ENCODE measurements around the gene STRIP2. TPM values are rescaled to one million over a fixed set of nuclear protein-coding genes. Genes with fewer than 3 reads are reported as not detected.
A peak's percentile ranks its signal among the peaks of the same experiment; 100 is the strongest.
"Not testable (repeated sequence)": the region's sequence is repeated elsewhere in the genome, so short reads cannot be mapped to it uniquely, and the experiment has no call there.

Gene STRIP2
- total RNA-seq, 1 donor from 2014 or later = 6.9 TPM

DNA sequence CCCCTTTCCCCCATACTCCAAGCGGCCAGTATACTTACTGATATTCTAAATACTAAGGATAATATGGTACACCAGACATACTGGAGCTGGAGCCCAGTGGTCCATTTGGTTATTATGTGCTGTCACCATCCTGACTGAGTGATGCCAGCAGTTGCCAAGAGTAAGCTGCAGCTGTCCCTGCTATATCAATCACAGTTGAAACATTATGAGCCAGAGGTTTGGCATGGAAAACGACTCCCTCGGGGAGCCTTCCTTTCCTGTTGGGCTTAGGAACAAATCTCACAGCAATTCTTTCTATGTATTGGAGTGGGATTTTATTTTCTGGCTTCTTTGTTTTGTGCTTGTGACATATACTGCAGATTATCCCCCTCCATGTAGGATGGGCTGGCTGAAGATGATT, 32.6 kb downstream of the STRIP2 start:
- no peak for DNase-seq (ENCODE audit: low read depth)
- TF ChIP-seq, protein P1, sequence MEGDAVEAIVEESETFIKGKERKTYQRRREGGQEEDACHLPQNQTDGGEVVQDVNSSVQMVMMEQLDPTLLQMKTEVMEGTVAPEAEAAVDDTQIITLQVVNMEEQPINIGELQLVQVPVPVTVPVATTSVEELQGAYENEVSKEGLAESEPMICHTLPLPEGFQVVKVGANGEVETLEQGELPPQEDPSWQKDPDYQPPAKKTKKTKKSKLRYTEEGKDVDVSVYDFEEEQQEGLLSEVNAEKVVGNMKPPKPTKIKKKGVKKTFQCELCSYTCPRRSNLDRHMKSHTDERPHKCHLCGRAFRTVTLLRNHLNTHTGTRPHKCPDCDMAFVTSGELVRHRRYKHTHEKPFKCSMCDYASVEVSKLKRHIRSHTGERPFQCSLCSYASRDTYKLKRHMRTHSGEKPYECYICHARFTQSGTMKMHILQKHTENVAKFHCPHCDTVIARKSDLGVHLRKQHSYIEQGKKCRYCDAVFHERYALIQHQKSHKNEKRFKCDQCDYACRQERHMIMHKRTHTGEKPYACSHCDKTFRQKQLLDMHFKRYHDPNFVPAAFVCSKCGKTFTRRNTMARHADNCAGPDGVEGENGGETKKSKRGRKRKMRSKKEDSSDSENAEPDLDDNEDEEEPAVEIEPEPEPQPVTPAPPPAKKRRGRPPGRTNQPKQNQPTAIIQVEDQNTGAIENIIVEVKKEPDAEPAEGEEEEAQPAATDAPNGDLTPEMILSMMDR (conservative IDR thresholded peaks at IDR 0.05; ENCODE audit: low read depth, low read length) = no peak
- H3K4me3 ChIP-seq (ENCODE audit: low read depth, low read length) = no peak overlapping the region

DNA sequence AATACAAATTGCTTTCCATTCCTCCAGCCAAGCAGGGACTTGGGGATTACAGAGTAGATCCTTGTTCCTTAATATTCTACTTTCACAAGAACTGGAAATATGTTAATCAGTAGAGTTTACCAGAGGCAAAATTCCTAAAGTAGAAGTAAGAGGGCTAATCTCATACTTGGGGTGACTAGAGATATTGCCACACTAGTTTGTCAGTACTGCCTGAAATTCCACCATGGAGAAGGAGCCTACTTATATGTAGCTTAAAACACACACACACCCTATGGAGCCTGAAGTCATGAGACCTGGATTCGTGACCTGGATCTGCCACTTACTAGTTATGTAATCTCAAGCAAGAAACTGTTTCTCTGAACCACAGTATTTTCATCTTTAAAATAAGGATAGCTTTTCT, 33.9 kb downstream of the STRIP2 start:
- peak; percentile 35 for DNase-seq (ENCODE audit: low read depth)
- TF ChIP-seq, protein P1 (conservative IDR thresholded peaks at IDR 0.05; ENCODE audit: low read depth, low read length) = no peak

DNA sequence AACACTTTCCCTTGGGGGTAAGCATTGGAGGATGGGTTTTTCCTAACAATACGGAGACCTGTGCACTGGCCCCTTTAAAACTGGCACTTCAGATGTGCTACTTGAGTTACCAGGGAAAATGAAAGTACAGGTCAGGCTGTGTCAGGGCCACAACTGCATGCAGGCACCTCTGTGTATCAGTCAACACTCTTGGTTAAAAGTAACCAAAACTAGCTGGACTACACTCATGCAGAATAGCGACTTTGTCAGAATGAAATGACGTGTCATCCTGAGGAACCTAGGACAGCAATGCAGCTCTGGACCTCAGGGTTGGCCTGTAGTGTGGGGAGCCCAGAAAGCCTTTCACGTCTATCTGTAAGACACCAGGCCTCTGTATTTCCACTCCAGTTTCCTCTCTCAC, 34.3 kb downstream of the STRIP2 start:
- H3K4me3 ChIP-seq (ENCODE audit: low read depth, low read length) = no peak overlapping the region
- TF ChIP-seq, protein P1 (conservative IDR thresholded peaks at IDR 0.05; ENCODE audit: low read depth, low read length) = no peak
- DNase-seq (ENCODE audit: low read depth) = no peak

More for the DNA sequence above, 33.9 kb downstream of the STRIP2 start:
- no peak overlapping the region for H3K4me3 ChIP-seq (ENCODE audit: low read depth, low read length)

DNA sequence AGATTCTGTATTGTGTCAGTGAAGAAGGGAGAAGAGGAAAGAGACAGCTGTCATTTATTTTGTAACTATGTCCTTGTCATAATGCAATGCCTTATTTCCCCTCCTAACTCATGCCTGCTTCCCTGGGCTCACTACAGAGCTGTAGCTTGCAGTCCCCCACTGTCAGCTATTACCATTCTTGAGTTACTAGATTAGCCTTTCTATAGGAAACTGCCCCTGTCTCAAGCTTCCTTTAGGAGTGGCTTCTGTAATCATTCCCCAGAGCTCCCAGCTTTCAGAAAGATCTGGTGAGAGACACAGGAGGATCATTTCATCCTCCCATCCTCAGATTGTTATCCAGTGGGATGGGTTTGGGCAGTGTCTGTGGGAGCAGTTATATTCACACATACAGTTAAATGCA, 35.7 kb downstream of the STRIP2 start:
- TF ChIP-seq, protein P1 (conservative IDR thresholded peaks at IDR 0.05; ENCODE audit: low read depth, low read length) = no peak
- no peak for DNase-seq (ENCODE audit: low read depth)
- no peak overlapping the region for H3K4me3 ChIP-seq (ENCODE audit: low read depth, low read length)

DNA sequence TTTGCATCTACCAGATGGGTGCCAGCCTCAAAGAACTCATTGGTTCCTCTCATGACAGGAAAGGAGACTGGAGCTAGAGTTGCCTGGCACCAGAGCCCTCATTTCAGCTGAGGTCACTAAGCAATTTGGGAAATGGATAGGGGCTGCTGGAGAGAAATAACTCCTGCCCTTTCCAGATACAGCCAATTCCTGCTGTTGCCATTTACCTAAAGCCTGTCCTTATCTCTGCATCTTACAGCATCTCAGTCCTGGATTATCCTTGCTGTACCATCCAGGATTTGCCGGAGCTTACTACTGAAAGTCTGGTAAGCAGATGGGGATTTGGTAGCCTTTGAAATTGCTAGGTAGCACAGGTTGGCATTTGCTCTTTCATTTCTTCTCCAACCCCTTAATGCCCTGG, 36.2 kb downstream of the STRIP2 start:
- no peak overlapping the region for H3K4me3 ChIP-seq (ENCODE audit: low read depth, low read length)
- no peak for DNase-seq (ENCODE audit: low read depth)
- TF ChIP-seq, protein P1 (conservative IDR thresholded peaks at IDR 0.05; ENCODE audit: low read depth, low read length) = no peak

DNA sequence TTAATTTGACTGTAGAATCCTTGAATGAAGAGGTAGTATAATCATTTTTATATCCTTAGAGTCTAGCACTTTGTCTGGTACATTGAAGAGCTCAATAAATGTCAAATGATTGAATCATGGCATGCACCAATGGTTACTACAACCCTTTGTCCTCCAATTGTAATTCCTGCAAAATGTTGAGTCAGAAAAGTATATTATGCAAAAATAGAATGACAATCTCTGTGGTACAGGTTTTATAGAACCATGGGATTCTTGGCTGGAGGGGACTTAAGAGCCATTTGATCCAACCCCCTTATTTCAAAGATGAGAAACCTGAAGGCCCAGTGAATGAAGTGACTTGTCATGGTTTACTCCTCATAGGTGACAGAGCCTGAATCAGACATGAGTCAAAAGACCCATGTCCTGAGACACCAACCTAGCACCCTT, 37.2 kb downstream of the STRIP2 start:
- peak; percentile 20 for DNase-seq (ENCODE audit: low read depth)
- TF ChIP-seq, protein P1 (conservative IDR thresholded peaks at IDR 0.05; ENCODE audit: low read depth, low read length) = no peak
- no peak overlapping the region for H3K4me3 ChIP-seq (ENCODE audit: low read depth, low read length)

DNA sequence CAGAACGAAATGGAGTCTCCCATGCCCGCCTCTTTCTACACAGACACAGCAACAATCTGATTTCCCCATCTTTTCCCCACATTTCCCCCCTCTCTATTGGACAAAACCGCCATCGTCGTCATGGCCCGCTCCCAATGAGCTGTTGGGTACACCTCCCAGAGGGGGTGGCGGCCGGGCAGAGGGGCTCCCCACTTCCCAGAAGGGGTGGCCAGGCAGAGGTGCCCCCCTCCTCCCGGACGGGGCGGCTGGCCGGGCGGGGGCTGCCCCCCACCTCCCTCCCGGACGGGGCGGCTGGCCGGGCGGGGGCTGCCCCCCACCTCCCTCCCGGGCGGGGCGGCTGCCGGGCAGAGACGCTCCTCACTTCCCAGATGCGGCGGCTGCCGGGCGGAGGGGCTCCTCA, 41.7 kb downstream of the STRIP2 start:
- not testable (repeated sequence) for H3K4me3 ChIP-seq (ENCODE audit: low read depth, low read length); DNase-seq (ENCODE audit: low read depth)

DNA sequence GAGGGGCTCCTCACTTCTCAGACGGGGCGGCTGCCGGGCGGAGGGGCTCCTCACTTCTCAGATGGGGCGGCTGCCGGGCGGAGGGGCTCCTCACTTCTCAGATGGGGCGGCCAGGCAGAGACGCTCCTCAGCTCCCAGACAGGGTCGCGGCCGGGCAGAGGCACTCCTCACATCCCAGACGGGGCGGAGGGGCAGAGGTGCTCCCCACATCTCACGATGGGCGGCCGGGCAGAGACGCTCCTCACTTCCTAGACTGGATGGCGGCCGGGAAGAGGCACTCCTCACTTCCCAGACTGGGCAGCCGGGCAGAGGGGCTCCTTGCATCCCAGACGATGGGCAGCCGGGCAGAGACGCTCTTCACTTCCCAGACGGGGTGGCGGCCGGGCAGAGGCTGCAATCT, 42.2 kb downstream of the STRIP2 start:
- not testable (repeated sequence) for H3K4me3 ChIP-seq (ENCODE audit: low read depth, low read length); DNase-seq (ENCODE audit: low read depth)

All from epithelial cell of proximal tubule (primary cell).